Activated CD8-positive, alpha-beta T cell treated with anti-CD3 and anti-CD28 coated beads, Interleukin-2, amount 10 ng/mL, durations not matched to agents 7 days and 5 days (primary cell): Measurements from ENCODE around the gene GPR176. TPM values are rescaled to one million over a fixed set of nuclear protein-coding genes. Genes with fewer than 3 reads are reported as not detected.

Source experiments
- ATAC-seq: fragments of 150-1000 bp; cut with Tn5 transposase; one replicate; pipeline ENCODE4 v1.10.0; 2021; ENCODE audit warnings: moderate library complexity
- CTCF ChIA-PET: fragments of 350-600 bp; sonication (Branson Sonifier 250); formaldehyde crosslinking; loops from one replicate; lab custom pipeline; 2021; ENCODE audit warnings: antibody characterized with exemption; lab: Charles Lee
- POLR2A ChIA-PET: fragments of 350-600 bp; sonication (Branson Sonifier 250); formaldehyde crosslinking; loops from one replicate; lab custom pipeline; 2021; ENCODE audit warnings: antibody characterized with exemption; lab: Charles Lee
- DNase-seq: peaks from one replicate; pipeline ENCODE4 v3.0.0-alpha.2; 2020
- H3K27ac Mint-ChIP-seq: one replicate; pipeline ENCODE4 v1.8.0; 2021; ENCODE audit warnings: mild to moderate bottlenecking, mixed read lengths
- H3K27me3 Mint-ChIP-seq: one replicate; pipeline ENCODE4 v1.8.0; 2021; ENCODE audit warnings: low read depth, mixed read lengths
- H3K36me3 Mint-ChIP-seq: one replicate; pipeline ENCODE4 v1.8.0; 2021; ENCODE audit warnings: low read depth, mixed read lengths
- H3K4me1 Mint-ChIP-seq: one replicate; pipeline ENCODE4 v1.8.0; 2021; ENCODE audit warnings: low read depth, mixed read lengths
- H3K4me3 Mint-ChIP-seq: one replicate; pipeline ENCODE4 v1.8.0; 2021; ENCODE audit warnings: mild to moderate bottlenecking, mixed read lengths
- H3K9me3 Mint-ChIP-seq: one replicate; pipeline ENCODE4 v1.8.0; 2022; ENCODE audit warnings: mixed read lengths; ENCODE audit not compliant: insufficient read depth
- total RNA-seq, 2 experiments: library from RNA; stranded (reverse); gene quantifications; one replicate each; pipeline ENCODE4 v1.2.3, GENCODE V29; 2021

Gene GPR176
- total RNA-seq, 2 experiments from 2014 or later = not detected

DNA sequence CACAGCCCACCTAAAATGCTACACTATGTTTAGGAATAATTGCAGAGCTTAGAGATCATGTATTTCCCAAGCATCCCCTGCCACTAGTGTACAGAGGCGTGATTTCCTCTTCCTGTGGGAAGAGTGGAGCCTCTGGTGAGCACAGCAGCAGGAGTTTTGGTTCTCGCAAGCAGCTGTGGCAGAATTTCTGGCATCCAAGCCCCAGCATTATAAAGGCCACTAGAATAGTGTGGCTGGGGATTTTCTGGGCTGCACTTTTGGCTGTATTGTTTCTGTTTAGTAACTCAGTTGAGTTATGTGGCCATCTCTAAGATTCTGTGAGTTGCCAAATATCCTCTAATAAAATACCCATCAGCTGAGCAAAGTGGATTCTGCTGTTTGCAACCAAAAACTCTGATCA lies 64.7 kb downstream of the GPR176 start:
- DNase-seq (no peak), ATAC-seq (no peak)
- Mint-ChIP-seq H3K27me3 (peaks cover 26% of the 10 kb centered on the region), H3K4me1 (no peaks in the 10 kb centered on the region), H3K9me3 (no peaks in the 10 kb centered on the region), H3K36me3 (no peaks in the 10 kb centered on the region), H3K4me3 (no peak overlapping the region), H3K27ac (no peak overlapping the region)
- POLR2A ChIA-PET = no interaction called here
- CTCF ChIA-PET = no interaction called here

DNA sequence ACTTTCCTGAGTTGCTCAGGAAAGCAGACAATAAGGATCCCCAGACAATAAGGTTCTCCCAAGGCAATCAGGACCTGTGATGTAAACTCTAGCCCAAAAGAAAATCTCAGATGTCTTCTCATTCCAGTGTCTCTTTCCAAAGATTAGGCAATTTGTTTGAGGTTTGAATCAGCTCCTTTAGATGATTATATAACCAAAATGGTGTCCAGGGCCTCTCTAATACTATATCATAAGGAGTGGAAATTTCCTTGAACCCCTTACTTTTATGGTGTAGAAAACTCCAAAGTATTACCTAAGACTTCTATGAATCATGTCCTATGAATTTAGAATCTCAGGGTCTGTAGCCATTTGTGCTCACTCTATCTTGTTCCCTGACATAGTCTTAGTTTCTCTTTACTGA lies 65.9 kb downstream of the GPR176 start:
- DNase-seq = no peak
- H3K4me1 Mint-ChIP-seq = no peaks in the 10 kb centered on the region
- peaks cover 30% of the 10 kb centered on the region for H3K27me3 Mint-ChIP-seq
- ATAC-seq = no peak
- ChIA-PET POLR2A (no interaction called here), CTCF (no interaction called here)
- H3K9me3 Mint-ChIP-seq = no peaks in the 10 kb centered on the region
- H3K36me3 Mint-ChIP-seq = no peaks in the 10 kb centered on the region
- no peak overlapping the region for H3K4me3 Mint-ChIP-seq
- H3K27ac Mint-ChIP-seq = no peak overlapping the region

DNA sequence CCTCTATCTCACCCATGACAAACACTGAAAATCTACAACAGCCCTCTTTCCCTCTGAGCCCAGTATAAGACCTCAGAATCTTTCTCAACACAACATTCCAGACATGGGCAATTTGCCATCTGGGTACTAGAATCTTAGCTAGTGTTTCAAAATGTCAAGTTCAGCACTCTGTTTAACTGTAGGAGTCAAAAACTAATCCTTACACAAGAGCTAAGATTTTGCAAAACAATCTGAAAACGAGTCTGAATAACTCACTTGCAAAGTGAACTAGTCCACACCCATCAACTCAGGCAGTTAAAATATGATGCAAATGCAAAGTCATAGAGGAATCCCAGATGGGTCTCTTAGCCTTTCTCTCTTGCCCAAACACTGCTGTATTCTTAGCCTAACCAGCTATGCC lies 67.8 kb downstream of the GPR176 start:
- ChIA-PET POLR2A (no interaction called here), CTCF (no interaction called here)
- DNase-seq = no peak
- peaks cover 37% of the 10 kb centered on the region for H3K27me3 Mint-ChIP-seq
- H3K27ac Mint-ChIP-seq = no peak overlapping the region
- no peak for ATAC-seq
- no peak overlapping the region for H3K4me3 Mint-ChIP-seq
- no peaks in the 10 kb centered on the region for H3K9me3 Mint-ChIP-seq
- H3K36me3 Mint-ChIP-seq = no peaks in the 10 kb centered on the region
- H3K4me1 Mint-ChIP-seq = no peaks in the 10 kb centered on the region

DNA sequence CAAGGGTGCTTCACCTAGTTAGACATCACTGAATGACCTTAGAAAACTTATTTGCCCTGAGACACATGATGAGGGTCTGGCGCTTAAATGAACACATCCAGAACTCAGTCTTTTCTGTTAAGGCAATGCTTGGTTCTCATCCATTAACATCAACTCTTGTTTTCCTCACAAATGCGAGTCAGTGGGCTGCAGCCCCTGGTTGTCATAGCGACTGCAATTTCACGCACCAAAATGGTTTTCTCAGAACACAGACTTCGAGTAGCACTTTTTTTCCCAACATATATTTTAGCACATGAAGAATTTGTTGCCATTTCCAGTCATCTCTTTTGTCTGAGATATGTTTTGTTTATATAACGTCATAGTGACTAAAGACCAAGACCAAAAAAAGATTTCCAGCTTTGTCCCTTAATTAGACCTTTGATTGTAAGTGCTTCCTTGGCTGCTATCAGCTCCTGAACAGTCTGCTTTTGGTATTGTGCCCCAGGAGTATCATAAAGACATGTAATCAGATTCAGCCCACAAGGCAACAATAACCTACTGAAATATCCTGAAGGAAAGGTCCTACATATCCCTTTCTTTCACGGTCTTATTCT lies 68.5 kb downstream of the GPR176 start:
- no peaks in the 10 kb centered on the region for H3K4me1 Mint-ChIP-seq
- peaks cover 37% of the 10 kb centered on the region for H3K27me3 Mint-ChIP-seq
- DNase-seq (no peak), ATAC-seq (no peak)
- H3K27ac Mint-ChIP-seq = no peak overlapping the region
- H3K4me3 Mint-ChIP-seq = no peak overlapping the region
- no peaks in the 10 kb centered on the region for H3K9me3 Mint-ChIP-seq
- ChIA-PET CTCF (no interaction called here), POLR2A (no interaction called here)
- H3K36me3 Mint-ChIP-seq = no peaks in the 10 kb centered on the region

DNA sequence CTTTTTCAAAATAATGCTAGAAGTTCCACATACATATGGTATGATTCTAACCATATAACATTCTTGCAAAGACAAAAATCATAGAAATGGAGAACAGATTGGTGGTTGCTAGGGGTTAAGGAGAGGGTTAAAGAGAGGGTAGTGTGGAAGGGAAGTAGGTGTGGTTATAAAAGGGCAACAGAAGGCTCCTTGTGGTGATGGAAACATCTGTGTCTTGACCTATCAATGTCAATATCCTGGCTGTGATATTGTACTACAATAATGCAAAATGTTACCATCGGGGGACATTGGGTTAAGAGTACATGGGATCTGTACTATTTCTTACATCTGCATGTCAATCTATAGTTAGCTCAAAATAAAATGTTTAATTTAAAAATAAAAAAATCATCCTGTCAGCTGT lies 69.6 kb downstream of the GPR176 start:
- Mint-ChIP-seq H3K27ac (no peak overlapping the region), H3K27me3 (peaks cover 37% of the 10 kb centered on the region), H3K4me3 (no peak overlapping the region), H3K9me3 (no peaks in the 10 kb centered on the region), H3K4me1 (no peaks in the 10 kb centered on the region), H3K36me3 (no peaks in the 10 kb centered on the region)
- DNase-seq (no peak), ATAC-seq (no peak)
- ChIA-PET CTCF (no interaction called here), POLR2A (no interaction called here)

DNA sequence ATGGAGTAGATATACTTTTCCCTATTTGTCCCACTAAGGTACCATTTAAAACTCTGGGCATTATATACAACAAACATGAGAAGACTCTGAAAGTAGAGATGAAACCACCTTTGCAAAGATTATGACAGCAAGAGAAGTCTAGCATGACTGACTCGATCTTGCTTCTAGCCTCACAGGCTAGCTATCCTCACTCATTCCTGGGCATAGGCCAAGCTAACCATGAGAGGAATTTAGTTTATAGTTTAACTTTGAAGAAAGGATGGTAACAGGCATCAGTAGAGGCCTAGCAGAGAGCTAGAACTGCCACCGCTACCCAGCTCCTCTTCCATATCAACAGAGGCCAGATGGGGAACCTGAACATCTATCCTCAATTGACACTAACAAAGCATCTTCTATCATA lies 74.0 kb downstream of the GPR176 start:
- DNase-seq = no peak
- no peak for ATAC-seq
- Mint-ChIP-seq H3K27me3 (peaks cover 17% of the 10 kb centered on the region), H3K9me3 (no peaks in the 10 kb centered on the region), H3K4me3 (no peak overlapping the region), H3K4me1 (no peaks in the 10 kb centered on the region), H3K27ac (no peak overlapping the region), H3K36me3 (no peaks in the 10 kb centered on the region)
- CTCF ChIA-PET = no interaction called here
- POLR2A ChIA-PET = interaction anchor here (0.6 kb wide), 1 partner anchor 49 kb away, joined by 3 read pairs; no protein-coding TSS in a partner anchor

DNA sequence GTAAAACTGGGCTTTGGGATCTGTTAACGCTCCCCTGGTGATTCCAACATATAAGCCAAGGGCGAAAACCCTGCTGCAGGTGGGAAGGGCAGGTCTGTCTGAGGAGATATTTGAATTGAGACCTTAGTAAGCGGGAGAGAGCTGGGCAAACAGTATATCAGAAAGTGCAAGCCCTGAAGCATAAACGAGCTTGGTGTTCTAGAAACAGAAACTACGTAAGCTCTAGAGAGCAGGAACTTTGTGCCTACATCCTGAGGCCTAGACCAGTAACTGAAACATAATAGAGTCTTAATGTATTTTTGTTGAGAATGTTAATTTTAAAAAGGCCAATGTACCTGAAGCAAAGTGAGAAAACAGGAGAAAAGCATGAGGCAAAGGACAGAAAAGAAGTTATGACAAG lies 74.5 kb downstream of the GPR176 start:
- Mint-ChIP-seq H3K4me3 (no peak overlapping the region), H3K4me1 (no peaks in the 10 kb centered on the region), H3K27me3 (peaks cover 15% of the 10 kb centered on the region), H3K9me3 (no peaks in the 10 kb centered on the region), H3K27ac (no peak overlapping the region), H3K36me3 (no peaks in the 10 kb centered on the region)
- DNase-seq (no peak), ATAC-seq (no peak)
- ChIA-PET POLR2A (interaction anchor here (0.6 kb wide), 1 partner anchor 50 kb away, joined by 3 read pairs; no protein-coding TSS in a partner anchor), CTCF (no interaction called here)

DNA sequence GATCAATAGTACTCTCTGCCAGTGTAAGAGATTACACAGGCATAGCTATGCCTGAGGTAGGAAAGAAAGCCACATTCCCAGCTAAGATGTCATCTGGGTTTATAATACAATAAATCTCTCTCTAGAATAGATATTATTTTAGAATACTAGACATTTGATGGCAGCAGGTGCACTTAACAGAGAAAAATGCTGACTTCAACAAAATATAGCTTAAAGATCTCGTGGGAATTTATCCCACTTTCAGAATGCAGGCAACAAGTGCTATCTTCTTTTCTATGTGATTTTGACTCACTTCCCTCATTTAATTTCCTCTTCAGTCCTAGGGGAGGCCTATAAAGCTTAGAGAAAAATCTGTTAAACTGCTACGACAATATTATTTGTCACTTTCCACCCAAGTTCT lies 76.5 kb downstream of the GPR176 start:
- ChIA-PET CTCF (no interaction called here), POLR2A (no interaction called here)
- no peak for DNase-seq
- no peak for ATAC-seq
- Mint-ChIP-seq H3K36me3 (no peaks in the 10 kb centered on the region), H3K27me3 (peaks cover 13% of the 10 kb centered on the region), H3K27ac (no peak overlapping the region), H3K9me3 (no peaks in the 10 kb centered on the region), H3K4me1 (no peaks in the 10 kb centered on the region), H3K4me3 (no peak overlapping the region)

DNA sequence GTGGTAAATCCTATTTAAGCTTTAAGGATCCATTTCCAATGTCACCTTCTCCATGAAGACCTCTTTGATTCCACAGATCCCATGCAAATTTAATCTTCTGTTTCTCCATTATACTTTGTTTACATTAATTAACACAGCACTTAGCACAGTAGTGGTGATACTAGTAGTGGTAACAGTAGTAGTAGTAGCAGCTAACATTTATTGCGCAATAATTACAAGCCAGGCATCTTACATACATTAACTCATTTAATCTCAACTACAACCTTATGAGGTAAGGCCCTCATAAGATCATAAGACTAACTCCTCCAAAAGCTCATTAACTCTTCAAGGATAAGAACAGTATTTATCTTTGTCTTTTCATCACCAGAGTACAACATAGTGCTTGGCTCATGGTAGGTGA lies 82.6 kb downstream of the GPR176 start:
- H3K36me3 Mint-ChIP-seq = no peaks in the 10 kb centered on the region
- no peak overlapping the region for H3K27ac Mint-ChIP-seq
- no peaks in the 10 kb centered on the region for H3K9me3 Mint-ChIP-seq
- H3K4me1 Mint-ChIP-seq = no peaks in the 10 kb centered on the region
- CTCF ChIA-PET = no interaction called here
- no peak overlapping the region for H3K4me3 Mint-ChIP-seq
- POLR2A ChIA-PET = no interaction called here
- H3K27me3 Mint-ChIP-seq = peaks cover 36% of the 10 kb centered on the region
- DNase-seq (no peak), ATAC-seq (no peak)

DNA sequence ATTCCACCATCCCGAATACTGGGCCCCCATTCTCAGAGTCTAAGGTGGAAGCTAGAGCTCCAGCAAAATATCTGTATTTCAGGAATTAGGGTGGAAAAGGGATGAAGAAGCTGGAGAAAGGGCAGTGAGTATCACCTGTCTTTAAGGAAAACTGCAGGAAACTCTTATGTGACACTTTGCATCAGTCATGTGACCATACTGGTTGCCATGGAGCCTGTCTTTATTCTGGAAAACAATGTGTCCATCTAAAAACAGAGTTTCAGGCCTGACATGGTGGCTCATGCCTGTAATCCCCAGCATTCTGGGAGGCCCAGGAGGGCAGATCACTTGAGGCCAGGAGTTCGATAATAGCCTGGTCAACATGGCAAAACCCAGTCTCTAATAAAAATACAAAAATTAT lies 84.5 kb downstream of the GPR176 start:
- Mint-ChIP-seq H3K4me3 (no peak overlapping the region), H3K9me3 (no peaks in the 10 kb centered on the region), H3K36me3 (no peaks in the 10 kb centered on the region), H3K27ac (no peak overlapping the region), H3K27me3 (peaks cover 45% of the 10 kb centered on the region), H3K4me1 (no peaks in the 10 kb centered on the region)
- no peak for ATAC-seq
- DNase-seq = no peak
- CTCF ChIA-PET = no interaction called here
- POLR2A ChIA-PET = no interaction called here

DNA sequence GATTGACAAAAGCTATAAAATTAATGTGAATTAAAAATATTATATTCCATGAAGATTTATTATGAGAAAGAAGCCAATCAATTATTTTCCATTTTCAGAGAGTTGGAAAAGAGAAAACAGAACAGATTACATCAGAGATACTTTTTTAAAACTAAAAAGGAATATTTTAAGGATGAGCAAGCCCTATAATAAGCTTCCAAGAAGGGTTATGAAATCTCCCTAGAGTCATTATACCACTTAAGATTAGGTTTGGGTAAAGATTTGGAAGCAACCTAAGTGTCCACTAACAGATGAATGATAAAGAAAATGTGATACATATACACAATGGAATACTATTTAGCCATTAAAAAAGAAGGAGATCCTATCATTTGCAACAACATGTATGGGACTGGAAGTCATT lies 85.8 kb downstream of the GPR176 start:
- no peak overlapping the region for H3K27ac Mint-ChIP-seq
- ATAC-seq (no peak), DNase-seq (no peak)
- no peaks in the 10 kb centered on the region for H3K9me3 Mint-ChIP-seq
- no peak overlapping the region for H3K4me3 Mint-ChIP-seq
- POLR2A ChIA-PET = no interaction called here
- no peaks in the 10 kb centered on the region for H3K4me1 Mint-ChIP-seq
- H3K27me3 Mint-ChIP-seq = peaks cover 43% of the 10 kb centered on the region
- CTCF ChIA-PET = no interaction called here
- no peaks in the 10 kb centered on the region for H3K36me3 Mint-ChIP-seq

DNA sequence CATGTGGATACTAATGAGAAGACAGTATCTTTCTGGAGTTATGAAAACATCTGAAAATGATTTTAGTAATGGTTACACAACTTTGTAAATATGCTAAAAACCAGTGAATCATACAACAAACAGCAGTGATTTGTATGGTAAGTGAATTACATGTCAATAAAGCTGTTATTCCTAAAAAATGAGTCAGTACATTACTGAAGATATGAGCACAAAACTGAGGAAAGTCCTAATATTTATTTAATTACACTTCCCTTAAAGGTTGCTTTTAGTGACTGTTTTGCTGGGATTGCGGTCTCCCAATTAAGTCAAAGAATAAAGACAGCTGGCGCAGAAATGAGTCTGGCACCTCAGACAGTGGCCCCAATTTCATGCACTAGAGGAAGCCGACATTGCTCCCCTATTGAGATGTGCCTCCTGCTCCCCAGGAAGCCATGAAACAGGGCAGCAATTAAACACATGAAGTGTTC lies 86.5 kb downstream of the GPR176 start:
- DNase-seq = no peak
- ChIA-PET CTCF (no interaction called here), POLR2A (no interaction called here)
- no peak overlapping the region for H3K4me3 Mint-ChIP-seq
- H3K27ac Mint-ChIP-seq = no peak overlapping the region
- peaks cover 45% of the 10 kb centered on the region for H3K27me3 Mint-ChIP-seq
- no peaks in the 10 kb centered on the region for H3K9me3 Mint-ChIP-seq
- ATAC-seq = no peak
- H3K4me1 Mint-ChIP-seq = no peaks in the 10 kb centered on the region
- H3K36me3 Mint-ChIP-seq = no peaks in the 10 kb centered on the region

DNA sequence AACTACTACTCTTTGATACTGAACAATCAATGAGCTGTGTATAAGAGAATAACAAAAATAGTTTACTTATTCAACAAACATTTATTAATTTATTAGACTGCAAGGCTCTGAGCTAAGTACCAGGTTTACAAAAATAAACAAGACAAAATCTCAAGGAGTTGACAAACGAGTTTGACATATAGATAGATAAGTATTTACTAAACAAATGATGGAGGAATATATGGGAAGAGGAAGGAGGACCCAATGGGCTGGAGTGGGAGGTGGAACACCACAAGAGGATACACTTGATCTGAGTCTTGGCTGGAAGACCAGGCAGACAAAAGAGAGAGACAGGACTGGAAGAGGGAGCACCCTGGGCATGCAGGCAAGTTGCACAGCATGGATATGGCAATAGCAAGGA lies 89.9 kb downstream of the GPR176 start:
- H3K4me3 Mint-ChIP-seq = no peak overlapping the region
- no peaks in the 10 kb centered on the region for H3K36me3 Mint-ChIP-seq
- no peak for ATAC-seq
- no peak overlapping the region for H3K27ac Mint-ChIP-seq
- peaks cover 45% of the 10 kb centered on the region for H3K27me3 Mint-ChIP-seq
- CTCF ChIA-PET = interaction anchor here (0.9 kb wide), 1 partner anchor 10 kb away, joined by 3 read pairs; no protein-coding TSS in a partner anchor
- no peaks in the 10 kb centered on the region for H3K4me1 Mint-ChIP-seq
- no peaks in the 10 kb centered on the region for H3K9me3 Mint-ChIP-seq
- no peak for DNase-seq
- POLR2A ChIA-PET = no interaction called here
